ENCODE data around the gene AIDA.
A peak's percentile ranks its signal among the peaks of the same experiment; 100 is the strongest.

The AIDA gene

GRCh38 chr1:222712253-222713090 is at the start of gene AIDA, which contains the start of gene BROX:
TSS of gene AIDA (minus strand) at chr1:222712491. CDS start at chr1:222712317, 174 bp downstream.
TSS of gene BROX (plus strand) at chr1:222712564. CDS start at chr1:222715700, 3,136 bp downstream.
- peak; percentile 32; the same call in 1 of the 2 replicates for TF ChIP-seq ZFX (IDR thresholded peaks at IDR 0.05)
- no peak for TF ChIP-seq CTCF (conservative IDR thresholded peaks at IDR 0.05)
- H3K27ac ChIP-seq, result peak within 1 kb of the TSS; percentile 97

- H3K27ac ChIP-seq, result no peak overlapping the region
- no peak for TF ChIP-seq ZFX (IDR thresholded peaks at IDR 0.05)
- TF ChIP-seq CTCF (conservative IDR thresholded peaks at IDR 0.05), result no peak
Measured at GRCh38 chr1:222761083-222761482, 48.8 kb upstream of the AIDA start.

- no peak for TF ChIP-seq ZFX (IDR thresholded peaks at IDR 0.05)
- no peak for TF ChIP-seq CTCF (conservative IDR thresholded peaks at IDR 0.05)
- H3K27ac ChIP-seq, result no peak overlapping the region
Measured at GRCh38 chr1:222759451-222760035, 47.3 kb upstream of the AIDA start.

GRCh38 chr1:222757646-222758268 is 45.5 kb upstream of the AIDA start:
- H3K27ac ChIP-seq, result no peak overlapping the region
- no peak for TF ChIP-seq ZFX (IDR thresholded peaks at IDR 0.05)
- no peak for TF ChIP-seq CTCF (conservative IDR thresholded peaks at IDR 0.05)

- no peak overlapping the region for H3K27ac ChIP-seq
Measured at GRCh38 chr1:222754366-222755139, 42.3 kb upstream of the AIDA start.

GRCh38 chr1:222751255-222751654 is 39.0 kb upstream of the AIDA start:
- TF ChIP-seq CTCF (conservative IDR thresholded peaks at IDR 0.05), result no peak
- no peak for TF ChIP-seq ZFX (IDR thresholded peaks at IDR 0.05)
- no peak overlapping the region for H3K27ac ChIP-seq

More at GRCh38 chr1:222754366-222755139, 42.3 kb upstream of the AIDA start:
- TF ChIP-seq CTCF (conservative IDR thresholded peaks at IDR 0.05) (no peak), ZFX (IDR thresholded peaks at IDR 0.05) (no peak)
